ENCODE data around the gene DYNLT1. TPM values are rescaled to one million over a fixed set of nuclear protein-coding genes. Genes with fewer than 3 reads are reported as not detected.

The DYNLT1 gene
- total RNA-seq, 2 experiments from 2014 or later = 29.3 to 49.2 TPM

DNA sequence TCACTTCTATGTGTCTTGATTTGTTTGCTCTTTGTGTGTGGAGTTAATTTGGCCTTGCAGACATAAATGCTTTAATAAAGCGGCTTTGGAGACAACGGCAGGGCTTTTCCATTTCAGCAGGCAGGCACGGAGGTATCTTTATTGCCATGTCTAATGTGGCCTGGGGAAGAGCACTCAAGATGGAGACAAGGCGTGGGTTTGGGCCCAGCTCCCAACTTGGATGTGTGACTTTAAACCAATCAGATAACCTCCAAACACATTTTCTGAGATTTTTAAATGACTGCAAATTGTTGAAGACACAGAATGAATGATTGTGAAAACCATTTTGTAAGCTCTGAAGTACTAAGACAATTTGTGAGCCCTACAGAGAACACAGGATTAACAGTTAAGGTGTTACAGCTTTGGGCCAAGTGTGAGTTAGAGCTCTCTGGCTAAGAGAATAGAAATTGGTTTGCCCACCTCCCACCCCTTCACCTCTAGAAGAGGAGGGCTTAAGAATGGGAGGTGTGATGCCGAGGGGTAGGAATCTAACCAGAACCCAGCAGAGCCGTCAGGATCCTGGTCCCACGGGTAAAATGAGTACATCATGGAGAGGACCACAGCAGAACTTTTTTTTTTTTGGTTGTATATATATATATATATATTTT is 9.0 kb downstream of the DYNLT1 start:
- peaks cover under 1% of the 10 kb centered on the region; the same call in 1 of the 2 replicates for H3K79me2 ChIP-seq (ENCODE audit: insufficient read depth, low read depth, low read length)
- ChIA-PET CTCF (ENCODE audit: unreplicated experiment) (no interaction called here), POLR2A (interaction anchor here (0.5 to 0.7 kb wide), 2 partner anchors 217 to 788 kb away, joined by 3 read pairs; no protein-coding TSS in a partner anchor)
- BruUV-seq (replicated peaks) = no TSS peak
- no peak overlapping the region for H3K4me2 ChIP-seq (ENCODE audit: low read length)
- no peak overlapping the region for H3K27ac ChIP-seq (ENCODE audit: low read depth, low read length, poor library complexity, severe bottlenecking)
- no peak overlapping the region for H3K4me3 ChIP-seq (ENCODE audit: low read depth, low read length, poor library complexity, severe bottlenecking)
- H2AFZ ChIP-seq (ENCODE audit: low read length) = no peak overlapping the region
- no peaks in the 10 kb centered on the region for H4K20me1 ChIP-seq (ENCODE audit: insufficient read depth, low read length)
- no peak for DNase-seq (ENCODE audit: low spot score)
- TF ChIP-seq EZH2phosphoT487 (IDR thresholded peaks at IDR 0.05; ENCODE audit: borderline replicate concordance, low read depth, low read length) = no peak
- TF ChIP-seq, protein P1, sequence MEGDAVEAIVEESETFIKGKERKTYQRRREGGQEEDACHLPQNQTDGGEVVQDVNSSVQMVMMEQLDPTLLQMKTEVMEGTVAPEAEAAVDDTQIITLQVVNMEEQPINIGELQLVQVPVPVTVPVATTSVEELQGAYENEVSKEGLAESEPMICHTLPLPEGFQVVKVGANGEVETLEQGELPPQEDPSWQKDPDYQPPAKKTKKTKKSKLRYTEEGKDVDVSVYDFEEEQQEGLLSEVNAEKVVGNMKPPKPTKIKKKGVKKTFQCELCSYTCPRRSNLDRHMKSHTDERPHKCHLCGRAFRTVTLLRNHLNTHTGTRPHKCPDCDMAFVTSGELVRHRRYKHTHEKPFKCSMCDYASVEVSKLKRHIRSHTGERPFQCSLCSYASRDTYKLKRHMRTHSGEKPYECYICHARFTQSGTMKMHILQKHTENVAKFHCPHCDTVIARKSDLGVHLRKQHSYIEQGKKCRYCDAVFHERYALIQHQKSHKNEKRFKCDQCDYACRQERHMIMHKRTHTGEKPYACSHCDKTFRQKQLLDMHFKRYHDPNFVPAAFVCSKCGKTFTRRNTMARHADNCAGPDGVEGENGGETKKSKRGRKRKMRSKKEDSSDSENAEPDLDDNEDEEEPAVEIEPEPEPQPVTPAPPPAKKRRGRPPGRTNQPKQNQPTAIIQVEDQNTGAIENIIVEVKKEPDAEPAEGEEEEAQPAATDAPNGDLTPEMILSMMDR (conservative IDR thresholded peaks at IDR 0.05; ENCODE audit: low read length) = no peak
- intact Hi-C loops (cut with micrococcal nuclease; ENCODE audit: unreplicated experiment) = no loop called here
- H3K36me3 ChIP-seq (ENCODE audit: insufficient read depth, low read length) = peaks cover 59% of the 10 kb centered on the region; the same call in 1 of the 2 replicates
- no peaks in the 10 kb centered on the region for H3K9me3 ChIP-seq (ENCODE audit: low read length)
- no peaks in the 10 kb centered on the region for H3K9me2 ChIP-seq (ENCODE audit: insufficient read depth, low read length)
- no peaks in the 10 kb centered on the region for H3K4me1 ChIP-seq (ENCODE audit: insufficient read depth, low read length, poor library complexity, severe bottlenecking)

DNA sequence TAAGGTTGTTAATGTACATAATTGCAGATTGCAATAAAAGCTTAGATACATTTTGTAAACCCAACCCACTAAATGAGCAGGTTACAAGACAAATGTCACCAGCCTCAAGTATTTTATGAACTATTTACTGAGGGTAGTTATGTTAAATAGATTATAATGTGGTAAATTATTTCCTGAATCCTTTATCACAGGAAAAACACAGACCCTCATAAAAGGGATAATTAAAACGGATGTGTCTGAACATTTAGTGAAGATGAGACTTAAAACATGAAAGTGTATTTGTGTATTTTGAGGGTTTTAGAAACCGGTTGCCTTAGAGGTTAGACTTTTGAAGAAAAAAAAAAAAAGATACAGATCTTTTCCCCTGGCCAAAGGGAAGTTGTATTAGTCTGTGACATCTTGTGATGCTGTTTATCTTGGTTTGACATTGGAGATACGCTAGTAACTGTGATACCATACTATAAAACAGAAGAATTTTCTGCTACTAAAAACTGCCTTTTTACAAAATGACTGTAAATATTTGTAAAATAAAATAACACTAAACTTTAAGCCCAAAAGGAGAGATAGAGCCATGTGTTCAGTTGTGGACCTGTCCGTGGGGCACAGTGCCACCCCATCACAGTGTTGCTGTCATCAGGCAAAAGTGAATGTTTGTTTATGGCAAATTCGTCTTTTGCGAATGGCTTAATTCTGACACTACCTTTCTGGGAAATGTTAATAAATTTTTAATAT is 9.7 kb downstream of the DYNLT1 start:
- Histone ChIP-seq H3K9me2 (ENCODE audit: insufficient read depth, low read length) (no peaks in the 10 kb centered on the region), H4K20me1 (ENCODE audit: insufficient read depth, low read length) (no peaks in the 10 kb centered on the region), H3K79me2 (ENCODE audit: insufficient read depth, low read depth, low read length) (no peaks in the 10 kb centered on the region), H3K27ac (ENCODE audit: low read depth, low read length, poor library complexity, severe bottlenecking) (no peak overlapping the region), H3K36me3 (ENCODE audit: insufficient read depth, low read length) (peaks cover 58% of the 10 kb centered on the region; the same call in 1 of the 2 replicates), H3K4me3 (ENCODE audit: low read depth, low read length, poor library complexity, severe bottlenecking) (no peak overlapping the region), H2AFZ (ENCODE audit: low read length) (no peak overlapping the region), H3K9me3 (ENCODE audit: low read length) (no peaks in the 10 kb centered on the region), H3K4me2 (ENCODE audit: low read length) (no peak overlapping the region), H3K4me1 (ENCODE audit: insufficient read depth, low read length, poor library complexity, severe bottlenecking) (no peaks in the 10 kb centered on the region)
- intact Hi-C loops (cut with micrococcal nuclease; ENCODE audit: unreplicated experiment) = no loop called here
- no peak for TF ChIP-seq EZH2phosphoT487 (IDR thresholded peaks at IDR 0.05; ENCODE audit: borderline replicate concordance, low read depth, low read length)
- TF ChIP-seq, protein P1 (conservative IDR thresholded peaks at IDR 0.05; ENCODE audit: low read length) = no peak
- BruUV-seq (replicated peaks) = no TSS peak
- ChIA-PET CTCF (ENCODE audit: unreplicated experiment) (no interaction called here), POLR2A (interaction anchor here (0.5 to 0.7 kb wide), 2 partner anchors 216 to 787 kb away, joined by 3 read pairs; no protein-coding TSS in a partner anchor)
- DNase-seq (ENCODE audit: low spot score) = no peak
